A673 (cell line): Measurements from ENCODE around the gene CHORDC1. TPM values are rescaled to one million over a fixed set of nuclear protein-coding genes. Genes with fewer than 3 reads are reported as not detected.

Source experiments
- BruUV-seq: library from RNA; stranded (reverse); fragments of 400-500 nt; replicated peaks from 2 replicates; lab custom pipeline; 2021; lab: Mats Ljungman, UMichigan
- CTCF ChIA-PET: fragments of 300-600 bp; sonication (Branson Sonifier 250); formaldehyde crosslinking; loops from one replicate; lab custom pipeline; 2022; ENCODE audit warnings: antibody characterized with exemption; lab: Charles Lee
- POLR2A ChIA-PET: fragments of 300-600 bp; sonication (Branson Sonifier 250); formaldehyde crosslinking; loops from one replicate; lab custom pipeline; 2022; ENCODE audit warnings: antibody characterized with exemption; ENCODE audit not compliant: low non-redundant PET; lab: Charles Lee
- DNase-seq: peaks from one replicate; pipeline ENCODE4 v3.0.0-alpha.2; 2015; ENCODE audit warnings: low spot score
- H3K27ac ChIP-seq: fragments of 200-600 bp; sonication (generic); 2 replicates; pipeline ENCODE4 v1.5.1; 2016; ENCODE audit warnings: mixed run types, low read depth, mild to moderate bottlenecking, mixed read lengths, antibody characterized with exemption, low read length; ENCODE audit not compliant: poor library complexity, severe bottlenecking
- H3K27me3 ChIP-seq: fragments of 200-600 bp; sonication (generic); replicated peaks from 2 replicates; pipeline ENCODE4 v1.6.1; 2017; ENCODE audit warnings: mixed run types, low read depth, mild to moderate bottlenecking, mixed read lengths, antibody characterized with exemption, low read length; ENCODE audit not compliant: insufficient read depth, poor library complexity
- H3K36me3 ChIP-seq: fragments of 200-600 bp; sonication (generic); 2 replicates; pipeline ENCODE4 v1.6.1; 2016; ENCODE audit warnings: mixed run types, mild to moderate bottlenecking, mixed read lengths, antibody characterized with exemption, low read length; ENCODE audit not compliant: insufficient read depth, poor library complexity, severe bottlenecking
- H3K4me1 ChIP-seq: fragments of 200-600 bp; sonication (generic); 2 replicates; pipeline ENCODE4 v1.6.1; 2017; ENCODE audit warnings: mixed run types, mild to moderate bottlenecking, mixed read lengths, antibody characterized with exemption, low read length; ENCODE audit not compliant: insufficient read depth, poor library complexity, severe bottlenecking
- H3K4me3 ChIP-seq: fragments of 200-600 bp; sonication (generic); 2 replicates; pipeline ENCODE4 v1.5.1; 2016; ENCODE audit warnings: low read depth, mixed run types, mild to moderate bottlenecking, mixed read lengths, low read length; ENCODE audit not compliant: poor library complexity, severe bottlenecking
- H3K9me3 ChIP-seq: fragments of 200-600 bp; sonication (generic); 2 replicates; pipeline ENCODE4 v1.6.1; 2016; ENCODE audit warnings: mixed run types, low read depth, mild to moderate bottlenecking, mixed read lengths, antibody characterized with exemption, low read length; ENCODE audit not compliant: poor library complexity, severe bottlenecking
- EZH2 ChIP-seq: fragments of 200-600 bp; sonication (generic); IDR thresholded peaks from 2 replicates; pipeline ENCODE4 v1.6.1; 2017; ENCODE audit warnings: borderline replicate concordance, low read depth, mild to moderate bottlenecking, mixed read lengths, antibody characterized with exemption, low read length; ENCODE audit not compliant: poor library complexity, severe bottlenecking
- intact Hi-C: fragments of 100-400 bp; cut with micrococcal nuclease; formaldehyde crosslinking; loops from one replicate; pipeline ENCODE4 v1.10.0; 2022; ENCODE audit not compliant: unreplicated experiment
- total RNA-seq: library from RNA; stranded (reverse); gene quantifications from 2 replicates; pipeline ENCODE4 v1.2.3, GENCODE V29; 2021
- TF ChIP-seq, protein P1 (sequence below): fragments of 300-800, 200-600 bp; sonication (generic); conservative IDR thresholded peaks from 2 replicates; pipeline ENCODE4 v1.5.1; 2017; ENCODE audit warnings: low read depth, mild to moderate bottlenecking, antibody characterized with exemption, low read length, moderate library complexity, mixed read lengths

Gene CHORDC1
- total RNA-seq, 1 experiment from 2014 or later, result 244 TPM

DNA sequence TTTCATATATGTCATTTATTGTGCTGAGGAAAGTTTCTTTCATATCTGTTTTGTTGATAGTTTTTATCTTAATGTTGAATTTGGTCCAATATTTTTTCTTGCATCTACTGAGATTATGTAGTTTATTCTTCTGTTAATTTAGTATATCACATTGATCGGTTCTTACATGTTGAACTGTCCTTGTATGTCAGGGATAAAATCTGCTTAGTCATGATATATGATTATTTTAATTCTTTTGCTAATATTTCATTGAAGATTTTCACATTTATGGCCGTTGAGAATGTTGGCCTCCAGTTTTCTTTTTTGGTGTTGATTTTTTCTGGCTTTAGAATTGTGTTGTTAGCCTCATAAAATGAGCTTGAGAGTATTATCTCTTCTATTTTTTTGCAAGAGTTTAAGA lies 31.2 kb upstream of the CHORDC1 start:
- TF ChIP-seq, protein P1, sequence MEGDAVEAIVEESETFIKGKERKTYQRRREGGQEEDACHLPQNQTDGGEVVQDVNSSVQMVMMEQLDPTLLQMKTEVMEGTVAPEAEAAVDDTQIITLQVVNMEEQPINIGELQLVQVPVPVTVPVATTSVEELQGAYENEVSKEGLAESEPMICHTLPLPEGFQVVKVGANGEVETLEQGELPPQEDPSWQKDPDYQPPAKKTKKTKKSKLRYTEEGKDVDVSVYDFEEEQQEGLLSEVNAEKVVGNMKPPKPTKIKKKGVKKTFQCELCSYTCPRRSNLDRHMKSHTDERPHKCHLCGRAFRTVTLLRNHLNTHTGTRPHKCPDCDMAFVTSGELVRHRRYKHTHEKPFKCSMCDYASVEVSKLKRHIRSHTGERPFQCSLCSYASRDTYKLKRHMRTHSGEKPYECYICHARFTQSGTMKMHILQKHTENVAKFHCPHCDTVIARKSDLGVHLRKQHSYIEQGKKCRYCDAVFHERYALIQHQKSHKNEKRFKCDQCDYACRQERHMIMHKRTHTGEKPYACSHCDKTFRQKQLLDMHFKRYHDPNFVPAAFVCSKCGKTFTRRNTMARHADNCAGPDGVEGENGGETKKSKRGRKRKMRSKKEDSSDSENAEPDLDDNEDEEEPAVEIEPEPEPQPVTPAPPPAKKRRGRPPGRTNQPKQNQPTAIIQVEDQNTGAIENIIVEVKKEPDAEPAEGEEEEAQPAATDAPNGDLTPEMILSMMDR, result no peak
- TF ChIP-seq EZH2, result no peak
- Histone ChIP-seq H3K4me1 (no peaks in the 10 kb centered on the region), H3K4me3 (no peak overlapping the region), H3K9me3 (peaks cover 11% of the 10 kb centered on the region), H3K36me3 (no peaks in the 10 kb centered on the region), H3K27ac (no peak overlapping the region), H3K27me3 (no peaks in the 10 kb centered on the region)
- ChIA-PET CTCF (no interaction called here), POLR2A (no interaction called here)
- BruUV-seq, result no TSS peak
- no peak for DNase-seq
- intact Hi-C loops, result no loop called here

DNA sequence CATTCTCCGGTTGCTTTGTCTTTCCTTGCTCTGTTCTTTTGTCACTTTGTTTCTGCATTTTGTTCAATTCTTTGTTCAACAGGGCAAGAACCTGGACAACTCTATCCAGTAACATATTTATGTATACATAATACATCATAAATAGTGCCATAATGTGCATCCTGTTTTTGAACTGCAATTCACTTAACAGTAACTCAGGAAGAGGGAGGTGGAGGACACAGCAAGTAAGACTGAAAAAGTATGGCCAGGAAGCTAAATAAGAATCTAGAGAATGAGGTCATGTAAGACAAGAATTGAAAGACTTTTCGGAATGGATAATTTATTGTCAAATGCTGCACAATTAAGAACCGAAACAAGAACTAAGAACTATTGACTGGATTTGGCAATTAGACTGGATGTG lies 29.2 kb upstream of the CHORDC1 start:
- BruUV-seq, result no TSS peak
- DNase-seq, result no peak
- ChIA-PET CTCF (no interaction called here), POLR2A (no interaction called here)
- Histone ChIP-seq H3K4me1 (no peaks in the 10 kb centered on the region), H3K27me3 (no peaks in the 10 kb centered on the region), H3K27ac (peak overlapping the region; percentile 31), H3K9me3 (peaks cover 11% of the 10 kb centered on the region), H3K4me3 (peak overlapping the region; percentile 25), H3K36me3 (no peaks in the 10 kb centered on the region)
- TF ChIP-seq, protein P1, result no peak
- TF ChIP-seq EZH2, result no peak
- intact Hi-C loops, result no loop called here

DNA sequence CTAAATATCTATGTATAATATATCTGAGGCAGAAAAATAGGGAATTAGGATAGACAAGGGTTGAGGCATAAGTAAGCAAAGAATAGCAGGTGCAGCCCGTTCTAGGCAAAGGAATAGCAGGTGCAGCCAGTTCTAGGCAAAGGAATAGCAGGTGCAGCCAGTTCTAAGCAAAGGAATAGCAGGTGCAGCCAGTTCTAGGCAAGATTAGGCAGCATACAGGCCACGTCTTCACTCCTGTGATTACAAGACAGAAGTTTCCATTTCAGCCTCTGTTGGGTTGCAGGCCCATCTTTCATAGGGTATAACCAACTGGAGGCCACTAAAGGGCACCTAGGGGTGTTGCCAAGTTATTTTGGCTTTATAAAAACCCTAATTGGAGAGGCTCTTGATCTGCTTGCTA lies 28.8 kb upstream of the CHORDC1 start:
- intact Hi-C loops, result no loop called here
- BruUV-seq, result TSS peak; percentile 40

More for the DNA sequence above, 28.8 kb upstream of the CHORDC1 start:
- H3K9me3 ChIP-seq, result peaks cover 11% of the 10 kb centered on the region
- H3K27ac ChIP-seq, result peak overlapping the region; percentile 31
- no peak for DNase-seq
- ChIA-PET CTCF (no interaction called here), POLR2A (no interaction called here)
- no peaks in the 10 kb centered on the region for H3K4me1 ChIP-seq
- peak overlapping the region; percentile 25 for H3K4me3 ChIP-seq
- TF ChIP-seq EZH2, result no peak
- TF ChIP-seq, protein P1, result no peak
- no peaks in the 10 kb centered on the region for H3K36me3 ChIP-seq
- no peaks in the 10 kb centered on the region for H3K27me3 ChIP-seq
